WTC11 (cell line): ENCODE measurements around the gene CCDC88B. TPM values are rescaled to one million over a fixed set of nuclear protein-coding genes. Genes with fewer than 3 reads are reported as not detected.

Experiments used
- ATAC-seq: fragments of 200-7000 bp; cut with Tn5 transposase; 2 replicates; pipeline ENCODE4 v1.10.0; 2021; ENCODE audit warnings: mild to moderate bottlenecking, moderate library complexity
- CTCF ChIA-PET: fragments of 300-600 bp; sonication (Branson Sonifier 250); formaldehyde crosslinking; loops from one replicate; lab custom pipeline; 2021; ENCODE audit warnings: antibody characterized with exemption; lab: Charles Lee
- POLR2A ChIA-PET: fragments of 350-600 bp; sonication (Branson Sonifier 250); formaldehyde crosslinking; loops from one replicate; lab custom pipeline; 2021; ENCODE audit warnings: antibody characterized with exemption; lab: Charles Lee
- DNase-seq: peaks from one replicate; pipeline ENCODE4 v3.0.0; 2021; ENCODE audit warnings: low spot score
- H3K27ac Mint-ChIP-seq: 2 replicates; pipeline ENCODE4 v1.8.0; 2021; ENCODE audit warnings: mixed read lengths
- H3K27me3 Mint-ChIP-seq: 2 replicates; pipeline ENCODE4 v1.8.0; 2021; ENCODE audit warnings: low read depth, mild to moderate bottlenecking, moderate library complexity, mixed read lengths
- H3K36me3 Mint-ChIP-seq: 2 replicates; pipeline ENCODE4 v1.8.0; 2021; ENCODE audit warnings: mixed read lengths
- H3K4me1 Mint-ChIP-seq: 2 replicates; pipeline ENCODE4 v1.8.0; 2022; ENCODE audit warnings: mixed read lengths
- H3K4me3 Mint-ChIP-seq: 2 replicates; pipeline ENCODE4 v1.8.0; 2021; ENCODE audit warnings: mild to moderate bottlenecking, moderate library complexity, mixed read lengths
- H3K9me3 Mint-ChIP-seq: 2 replicates; pipeline ENCODE4 v1.8.0; 2021; ENCODE audit warnings: mixed read lengths
- ATF1 ChIP-seq: sonication (generic); formaldehyde crosslinking; IDR thresholded peaks from 2 replicates; pipeline ENCODE4 v1.8.1; 2023; ENCODE audit warnings: mild to moderate bottlenecking, moderate library complexity, missing genetic modification reagents
- CREM ChIP-seq: sonication (generic); formaldehyde crosslinking; IDR thresholded peaks from 2 replicates; pipeline ENCODE4 v1.8.1; 2022; ENCODE audit warnings: mild to moderate bottlenecking, missing genetic modification reagents, moderate library complexity
- JUN ChIP-seq: sonication (generic); formaldehyde crosslinking; IDR thresholded peaks from 2 replicates; pipeline ENCODE4 v1.8.0; 2023; ENCODE audit warnings: mild to moderate bottlenecking, missing genetic modification reagents
- KAT7 ChIP-seq: sonication (generic); formaldehyde crosslinking; IDR thresholded peaks from 2 replicates; pipeline ENCODE4 v1.8.1; 2023; ENCODE audit warnings: missing genetic modification reagents, mild to moderate bottlenecking, borderline replicate concordance
- NFE2L1 ChIP-seq: sonication (generic); formaldehyde crosslinking; IDR thresholded peaks from 2 replicates; pipeline ENCODE4 v1.8.1; 2023; ENCODE audit warnings: missing genetic modification reagents
- SMAD4 ChIP-seq: sonication (generic); formaldehyde crosslinking; IDR thresholded peaks from 2 replicates; pipeline ENCODE4 v1.8.0; 2022; ENCODE audit warnings: mild to moderate bottlenecking, missing genetic modification reagents
- TEAD1 ChIP-seq: sonication (generic); formaldehyde crosslinking; IDR thresholded peaks from 2 replicates; pipeline ENCODE4 v1.8.0; 2022; ENCODE audit warnings: mild to moderate bottlenecking, missing genetic modification reagents
- TP53 ChIP-seq: sonication (generic); formaldehyde crosslinking; IDR thresholded peaks from 2 replicates; pipeline ENCODE4 v1.8.1; 2023; ENCODE audit warnings: mild to moderate bottlenecking, missing genetic modification reagents
- ZBTB21 ChIP-seq: sonication (generic); formaldehyde crosslinking; IDR thresholded peaks from 2 replicates; pipeline ENCODE4 v1.8.1; 2023; ENCODE audit warnings: mild to moderate bottlenecking, missing genetic modification reagents, borderline replicate concordance
- ZNF121 ChIP-seq: sonication (generic); formaldehyde crosslinking; IDR thresholded peaks from 2 replicates; pipeline ENCODE4 v1.8.0; 2023; ENCODE audit warnings: missing genetic modification reagents
- ZNF317 ChIP-seq: sonication (generic); formaldehyde crosslinking; IDR thresholded peaks from 2 replicates; pipeline ENCODE4 v1.8.1; 2023; ENCODE audit warnings: low read depth, mild to moderate bottlenecking, moderate library complexity, missing genetic modification reagents, borderline replicate concordance
- ZNF423 ChIP-seq: fragments of 250-450 bp; sonication (Bioruptor Pico); IDR thresholded peaks from 2 replicates; pipeline ENCODE4 v2.1.2; 2022; ENCODE audit warnings: mild to moderate bottlenecking, moderate library complexity
- total RNA-seq: library from RNA; stranded (reverse); gene quantifications from 3 replicates; pipeline ENCODE4 v1.2.3, GENCODE V29; 2021
- TF ChIP-seq, protein P1 (sequence below): fragments of 250-450 bp; sonication (Bioruptor Pico); conservative IDR thresholded peaks from 2 replicates; pipeline ENCODE4 v1.9.0; 2021; ENCODE audit warnings: mild to moderate bottlenecking
- TF ChIP-seq, protein P2 (sequence below): sonication (generic); formaldehyde crosslinking; IDR thresholded peaks from 2 replicates; pipeline ENCODE4 v1.8.0; 2022; ENCODE audit warnings: mild to moderate bottlenecking, missing genetic modification reagents
- TF ChIP-seq, protein P3 (sequence below): sonication (generic); formaldehyde crosslinking; IDR thresholded peaks from 2 replicates; pipeline ENCODE4 v1.8.1; 2023; ENCODE audit warnings: mild to moderate bottlenecking, missing genetic modification reagents, borderline replicate concordance
- TF ChIP-seq, protein P4 (sequence below): sonication (generic); formaldehyde crosslinking; IDR thresholded peaks from 2 replicates; pipeline ENCODE4 v1.8.1; 2023; ENCODE audit warnings: mild to moderate bottlenecking, missing genetic modification reagents
- TF ChIP-seq, protein P5 (sequence below): sonication (generic); formaldehyde crosslinking; IDR thresholded peaks from 2 replicates; pipeline ENCODE4 v1.8.0; 2022; ENCODE audit warnings: mild to moderate bottlenecking, missing genetic modification reagents
- TF ChIP-seq, protein P6 (sequence below): sonication (generic); formaldehyde crosslinking; IDR thresholded peaks from 2 replicates; pipeline ENCODE4 v1.8.1; 2023; ENCODE audit warnings: mild to moderate bottlenecking, missing genetic modification reagents
- TF ChIP-seq, protein P7 (sequence below): sonication (generic); formaldehyde crosslinking; conservative IDR thresholded peaks from 2 replicates; pipeline ENCODE4 v1.8.1; 2023; ENCODE audit warnings: mild to moderate bottlenecking, low read depth, missing genetic modification reagents, moderate library complexity
- TF ChIP-seq, protein P8 (sequence below): fragments of 200-600 bp; IDR thresholded peaks from 2 replicates; pipeline ENCODE4 v1.8.0; 2022; ENCODE audit warnings: antibody characterized with exemption

CCDC88B gene
- total RNA-seq, 1 experiment from 2014 or later: 17.0 TPM

DNA sequence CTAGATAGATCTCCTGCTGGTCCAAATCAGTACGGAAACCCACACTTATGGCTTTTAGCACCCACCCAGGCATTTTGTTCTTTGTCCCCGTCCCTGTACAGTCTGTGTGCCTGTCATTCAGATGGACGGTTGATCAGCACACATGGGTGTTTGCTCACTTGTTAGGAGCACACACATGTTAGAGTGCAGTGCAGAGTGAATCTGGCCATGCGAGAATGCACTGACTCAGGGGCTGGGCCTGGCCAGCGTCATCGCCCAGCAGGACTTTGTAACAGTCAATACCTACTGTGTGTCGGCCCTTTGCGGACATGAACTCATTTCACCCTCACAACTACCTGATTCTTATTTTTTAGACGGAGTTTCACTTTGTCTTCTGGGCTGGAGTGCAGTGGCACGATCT, 22.3 kb downstream of the CCDC88B start (continued):
- TF ChIP-seq TEAD1 (CRISPR knock-in tag): no peak
- TF ChIP-seq, protein P1, sequence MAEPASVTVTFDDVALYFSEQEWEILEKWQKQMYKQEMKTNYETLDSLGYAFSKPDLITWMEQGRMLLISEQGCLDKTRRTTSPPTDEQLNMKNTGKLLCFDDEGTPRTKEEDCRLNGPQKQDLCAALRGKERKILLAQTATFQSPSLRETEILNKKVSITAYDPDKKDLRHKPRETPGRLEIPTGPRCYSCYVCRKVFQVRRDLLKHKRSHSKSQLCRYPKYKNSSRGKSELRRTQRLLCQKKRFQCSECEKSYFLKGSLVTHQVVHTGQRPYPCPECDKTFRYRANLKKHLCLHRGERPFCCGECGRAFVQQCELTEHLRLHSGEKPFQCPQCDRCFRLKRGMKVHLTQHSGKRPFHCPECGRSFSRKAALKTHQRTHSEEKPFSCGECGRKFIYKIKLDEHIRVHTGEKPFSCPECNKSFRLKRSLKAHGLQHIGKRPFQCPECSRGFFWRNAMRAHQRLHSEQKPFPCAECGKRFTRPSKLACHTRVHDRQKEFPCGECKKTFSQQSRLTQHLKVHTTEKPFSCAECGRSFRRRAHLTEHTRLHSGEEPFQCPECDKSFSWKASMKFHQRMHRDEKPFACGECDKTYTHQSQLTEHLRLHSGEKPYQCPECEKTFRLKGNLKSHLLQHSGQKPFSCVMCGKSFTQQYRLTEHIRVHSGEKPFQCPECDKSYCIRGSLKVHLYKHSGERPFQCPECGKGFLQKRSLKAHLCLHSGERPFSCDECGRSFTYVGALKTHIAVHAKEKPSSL: no peak

DNA sequence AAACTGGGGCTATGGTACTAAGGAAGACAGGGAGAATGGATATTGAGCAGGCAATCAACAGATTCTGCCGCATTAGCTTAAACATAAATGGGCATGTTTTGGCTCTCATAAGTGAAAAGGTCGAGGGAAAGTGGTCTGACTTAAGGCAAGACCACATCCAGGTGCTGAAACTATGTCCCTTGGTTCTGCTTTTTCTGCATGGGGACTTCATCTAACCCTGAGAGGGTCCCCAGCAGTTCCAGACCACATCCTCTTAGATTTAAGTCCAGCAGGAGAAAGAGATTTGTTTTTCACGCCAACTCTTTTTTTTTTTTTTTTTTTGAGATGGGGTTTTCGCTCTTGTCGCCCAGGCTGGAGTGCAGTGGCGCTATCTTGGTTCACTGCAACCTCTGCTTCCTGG, 24.4 kb downstream of the CCDC88B start:
- ATAC-seq: no peak
- DNase-seq: no peak
- Mint-ChIP-seq H3K27me3 (no peaks in the 10 kb centered on the region), H3K4me3 (no peak overlapping the region), H3K36me3 (peaks cover 45% of the 10 kb centered on the region), H3K4me1 (peaks cover 12% of the 10 kb centered on the region), H3K9me3 (no peaks in the 10 kb centered on the region), H3K27ac (no peak overlapping the region)
- POLR2A ChIA-PET: no interaction called here
- CTCF ChIA-PET: interaction anchor here (0.6 to 12.8 kb wide), 5 partner anchors 9 to 841 kb away, joined by 3 to 140 read pairs (median 4); no protein-coding TSS in a partner anchor
- TF ChIP-seq, protein P2, sequence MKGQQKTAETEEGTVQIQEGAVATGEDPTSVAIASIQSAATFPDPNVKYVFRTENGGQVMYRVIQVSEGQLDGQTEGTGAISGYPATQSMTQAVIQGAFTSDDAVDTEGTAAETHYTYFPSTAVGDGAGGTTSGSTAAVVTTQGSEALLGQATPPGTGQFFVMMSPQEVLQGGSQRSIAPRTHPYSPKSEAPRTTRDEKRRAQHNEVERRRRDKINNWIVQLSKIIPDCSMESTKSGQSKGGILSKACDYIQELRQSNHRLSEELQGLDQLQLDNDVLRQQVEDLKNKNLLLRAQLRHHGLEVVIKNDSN (CRISPR knock-in tag): no peak
- TF ChIP-seq SMAD4 (CRISPR knock-in tag) (no peak), NFE2L1 (CRISPR knock-in tag) (no peak), ZNF317 (no peak), ZNF121 (CRISPR knock-in tag) (no peak), TP53 (CRISPR knock-in tag) (no peak), ZBTB21 (no peak), CREM (CRISPR knock-in tag) (no peak), ZNF423 (CRISPR knock-in tag) (no peak)
- TF ChIP-seq, protein P3, sequence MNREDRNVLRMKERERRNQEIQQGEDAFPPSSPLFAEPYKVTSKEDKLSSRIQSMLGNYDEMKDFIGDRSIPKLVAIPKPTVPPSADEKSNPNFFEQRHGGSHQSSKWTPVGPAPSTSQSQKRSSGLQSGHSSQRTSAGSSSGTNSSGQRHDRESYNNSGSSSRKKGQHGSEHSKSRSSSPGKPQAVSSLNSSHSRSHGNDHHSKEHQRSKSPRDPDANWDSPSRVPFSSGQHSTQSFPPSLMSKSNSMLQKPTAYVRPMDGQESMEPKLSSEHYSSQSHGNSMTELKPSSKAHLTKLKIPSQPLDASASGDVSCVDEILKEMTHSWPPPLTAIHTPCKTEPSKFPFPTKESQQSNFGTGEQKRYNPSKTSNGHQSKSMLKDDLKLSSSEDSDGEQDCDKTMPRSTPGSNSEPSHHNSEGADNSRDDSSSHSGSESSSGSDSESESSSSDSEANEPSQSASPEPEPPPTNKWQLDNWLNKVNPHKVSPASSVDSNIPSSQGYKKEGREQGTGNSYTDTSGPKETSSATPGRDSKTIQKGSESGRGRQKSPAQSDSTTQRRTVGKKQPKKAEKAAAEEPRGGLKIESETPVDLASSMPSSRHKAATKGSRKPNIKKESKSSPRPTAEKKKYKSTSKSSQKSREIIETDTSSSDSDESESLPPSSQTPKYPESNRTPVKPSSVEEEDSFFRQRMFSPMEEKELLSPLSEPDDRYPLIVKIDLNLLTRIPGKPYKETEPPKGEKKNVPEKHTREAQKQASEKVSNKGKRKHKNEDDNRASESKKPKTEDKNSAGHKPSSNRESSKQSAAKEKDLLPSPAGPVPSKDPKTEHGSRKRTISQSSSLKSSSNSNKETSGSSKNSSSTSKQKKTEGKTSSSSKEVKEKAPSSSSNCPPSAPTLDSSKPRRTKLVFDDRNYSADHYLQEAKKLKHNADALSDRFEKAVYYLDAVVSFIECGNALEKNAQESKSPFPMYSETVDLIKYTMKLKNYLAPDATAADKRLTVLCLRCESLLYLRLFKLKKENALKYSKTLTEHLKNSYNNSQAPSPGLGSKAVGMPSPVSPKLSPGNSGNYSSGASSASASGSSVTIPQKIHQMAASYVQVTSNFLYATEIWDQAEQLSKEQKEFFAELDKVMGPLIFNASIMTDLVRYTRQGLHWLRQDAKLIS: no peak
- TF ChIP-seq, protein P4, sequence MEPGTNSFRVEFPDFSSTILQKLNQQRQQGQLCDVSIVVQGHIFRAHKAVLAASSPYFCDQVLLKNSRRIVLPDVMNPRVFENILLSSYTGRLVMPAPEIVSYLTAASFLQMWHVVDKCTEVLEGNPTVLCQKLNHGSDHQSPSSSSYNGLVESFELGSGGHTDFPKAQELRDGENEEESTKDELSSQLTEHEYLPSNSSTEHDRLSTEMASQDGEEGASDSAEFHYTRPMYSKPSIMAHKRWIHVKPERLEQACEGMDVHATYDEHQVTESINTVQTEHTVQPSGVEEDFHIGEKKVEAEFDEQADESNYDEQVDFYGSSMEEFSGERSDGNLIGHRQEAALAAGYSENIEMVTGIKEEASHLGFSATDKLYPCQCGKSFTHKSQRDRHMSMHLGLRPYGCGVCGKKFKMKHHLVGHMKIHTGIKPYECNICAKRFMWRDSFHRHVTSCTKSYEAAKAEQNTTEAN: no peak

DNA sequence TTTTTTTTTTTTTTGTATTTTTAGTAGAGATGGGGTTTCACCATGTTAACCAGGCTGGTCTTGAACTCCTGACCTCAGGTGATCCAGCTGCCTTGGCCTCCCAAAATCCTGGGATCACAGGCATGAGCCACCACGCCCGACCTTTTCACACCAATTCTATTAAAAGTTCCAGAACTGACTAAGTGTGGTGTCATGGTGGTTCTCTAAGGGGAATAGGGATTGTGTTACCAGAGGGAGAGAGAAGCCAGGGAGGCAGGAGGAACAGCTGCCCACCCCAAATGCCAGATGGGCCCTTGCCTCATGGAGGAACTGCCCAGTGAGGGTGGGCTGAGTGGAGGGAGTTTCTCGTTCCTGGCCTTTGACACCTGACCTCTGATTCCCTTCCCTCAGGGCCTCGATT, 24.9 kb downstream of the CCDC88B start:
- Mint-ChIP-seq H3K36me3 (peaks cover 48% of the 10 kb centered on the region), H3K27ac (no peak overlapping the region), H3K27me3 (no peaks in the 10 kb centered on the region), H3K9me3 (no peaks in the 10 kb centered on the region), H3K4me3 (no peak overlapping the region), H3K4me1 (peaks cover 7% of the 10 kb centered on the region)
- CTCF ChIA-PET: interaction anchor here (0.6 to 12.8 kb wide), 4 partner anchors 10 to 840 kb away, joined by 3 to 140 read pairs (median 4); no protein-coding TSS in a partner anchor
- POLR2A ChIA-PET: no interaction called here
- ATAC-seq (no peak), DNase-seq (no peak)
- TF ChIP-seq ATF1 (CRISPR knock-in tag) (no peak), ZBTB21 (no peak), KAT7 (CRISPR knock-in tag) (no peak), JUN (no peak)
- TF ChIP-seq, protein P5, sequence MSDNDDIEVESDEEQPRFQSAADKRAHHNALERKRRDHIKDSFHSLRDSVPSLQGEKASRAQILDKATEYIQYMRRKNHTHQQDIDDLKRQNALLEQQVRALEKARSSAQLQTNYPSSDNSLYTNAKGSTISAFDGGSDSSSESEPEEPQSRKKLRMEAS (CRISPR knock-in tag): no peak
- TF ChIP-seq, protein P6, sequence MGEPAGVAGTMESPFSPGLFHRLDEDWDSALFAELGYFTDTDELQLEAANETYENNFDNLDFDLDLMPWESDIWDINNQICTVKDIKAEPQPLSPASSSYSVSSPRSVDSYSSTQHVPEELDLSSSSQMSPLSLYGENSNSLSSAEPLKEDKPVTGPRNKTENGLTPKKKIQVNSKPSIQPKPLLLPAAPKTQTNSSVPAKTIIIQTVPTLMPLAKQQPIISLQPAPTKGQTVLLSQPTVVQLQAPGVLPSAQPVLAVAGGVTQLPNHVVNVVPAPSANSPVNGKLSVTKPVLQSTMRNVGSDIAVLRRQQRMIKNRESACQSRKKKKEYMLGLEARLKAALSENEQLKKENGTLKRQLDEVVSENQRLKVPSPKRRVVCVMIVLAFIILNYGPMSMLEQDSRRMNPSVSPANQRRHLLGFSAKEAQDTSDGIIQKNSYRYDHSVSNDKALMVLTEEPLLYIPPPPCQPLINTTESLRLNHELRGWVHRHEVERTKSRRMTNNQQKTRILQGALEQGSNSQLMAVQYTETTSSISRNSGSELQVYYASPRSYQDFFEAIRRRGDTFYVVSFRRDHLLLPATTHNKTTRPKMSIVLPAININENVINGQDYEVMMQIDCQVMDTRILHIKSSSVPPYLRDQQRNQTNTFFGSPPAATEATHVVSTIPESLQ: no peak
- TF ChIP-seq, protein P7, sequence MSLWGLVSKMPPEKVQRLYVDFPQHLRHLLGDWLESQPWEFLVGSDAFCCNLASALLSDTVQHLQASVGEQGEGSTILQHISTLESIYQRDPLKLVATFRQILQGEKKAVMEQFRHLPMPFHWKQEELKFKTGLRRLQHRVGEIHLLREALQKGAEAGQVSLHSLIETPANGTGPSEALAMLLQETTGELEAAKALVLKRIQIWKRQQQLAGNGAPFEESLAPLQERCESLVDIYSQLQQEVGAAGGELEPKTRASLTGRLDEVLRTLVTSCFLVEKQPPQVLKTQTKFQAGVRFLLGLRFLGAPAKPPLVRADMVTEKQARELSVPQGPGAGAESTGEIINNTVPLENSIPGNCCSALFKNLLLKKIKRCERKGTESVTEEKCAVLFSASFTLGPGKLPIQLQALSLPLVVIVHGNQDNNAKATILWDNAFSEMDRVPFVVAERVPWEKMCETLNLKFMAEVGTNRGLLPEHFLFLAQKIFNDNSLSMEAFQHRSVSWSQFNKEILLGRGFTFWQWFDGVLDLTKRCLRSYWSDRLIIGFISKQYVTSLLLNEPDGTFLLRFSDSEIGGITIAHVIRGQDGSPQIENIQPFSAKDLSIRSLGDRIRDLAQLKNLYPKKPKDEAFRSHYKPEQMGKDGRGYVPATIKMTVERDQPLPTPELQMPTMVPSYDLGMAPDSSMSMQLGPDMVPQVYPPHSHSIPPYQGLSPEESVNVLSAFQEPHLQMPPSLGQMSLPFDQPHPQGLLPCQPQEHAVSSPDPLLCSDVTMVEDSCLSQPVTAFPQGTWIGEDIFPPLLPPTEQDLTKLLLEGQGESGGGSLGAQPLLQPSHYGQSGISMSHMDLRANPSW (CRISPR knock-in tag): no peak
- TF ChIP-seq, protein P8, sequence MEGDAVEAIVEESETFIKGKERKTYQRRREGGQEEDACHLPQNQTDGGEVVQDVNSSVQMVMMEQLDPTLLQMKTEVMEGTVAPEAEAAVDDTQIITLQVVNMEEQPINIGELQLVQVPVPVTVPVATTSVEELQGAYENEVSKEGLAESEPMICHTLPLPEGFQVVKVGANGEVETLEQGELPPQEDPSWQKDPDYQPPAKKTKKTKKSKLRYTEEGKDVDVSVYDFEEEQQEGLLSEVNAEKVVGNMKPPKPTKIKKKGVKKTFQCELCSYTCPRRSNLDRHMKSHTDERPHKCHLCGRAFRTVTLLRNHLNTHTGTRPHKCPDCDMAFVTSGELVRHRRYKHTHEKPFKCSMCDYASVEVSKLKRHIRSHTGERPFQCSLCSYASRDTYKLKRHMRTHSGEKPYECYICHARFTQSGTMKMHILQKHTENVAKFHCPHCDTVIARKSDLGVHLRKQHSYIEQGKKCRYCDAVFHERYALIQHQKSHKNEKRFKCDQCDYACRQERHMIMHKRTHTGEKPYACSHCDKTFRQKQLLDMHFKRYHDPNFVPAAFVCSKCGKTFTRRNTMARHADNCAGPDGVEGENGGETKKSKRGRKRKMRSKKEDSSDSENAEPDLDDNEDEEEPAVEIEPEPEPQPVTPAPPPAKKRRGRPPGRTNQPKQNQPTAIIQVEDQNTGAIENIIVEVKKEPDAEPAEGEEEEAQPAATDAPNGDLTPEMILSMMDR: no peak
